KMS-11 (cell line): Measurements from ENCODE around the gene COX19.
"Not testable (repeated sequence)": the region's sequence is repeated elsewhere in the genome, so short reads cannot be mapped to it uniquely, and the experiment has no call there.

Experiments
- H2AFZ ChIP-seq: fragments of 200-600 bp; sonication (generic); 2 replicates; pipeline ENCODE4 v1.6.1; 2016; ENCODE audit warnings: antibody characterized with exemption, mixed run types, low read depth
- H3K27ac ChIP-seq: fragments of 200-600 bp; sonication (generic); 2 replicates; pipeline ENCODE4 v1.6.1; 2016; ENCODE audit warnings: mild to moderate bottlenecking, mixed run types
- H3K27me3 ChIP-seq: fragments of 200-600 bp; sonication (generic); 2 replicates; pipeline ENCODE4 v1.6.1; 2017; ENCODE audit warnings: mild to moderate bottlenecking, low read depth, mixed run types, moderate library complexity; ENCODE audit not compliant: insufficient read depth
- H3K36me3 ChIP-seq: fragments of 200-600 bp; sonication (generic); 2 replicates; pipeline ENCODE4 v1.6.1; 2017; ENCODE audit warnings: mild to moderate bottlenecking, mixed run types; ENCODE audit not compliant: insufficient read depth
- H3K4me1 ChIP-seq: fragments of 200-600 bp; sonication (generic); 2 replicates; pipeline ENCODE4 v1.6.1; 2016; ENCODE audit warnings: mild to moderate bottlenecking, low read depth, mixed run types; ENCODE audit not compliant: poor library complexity, severe bottlenecking
- H3K4me2 ChIP-seq: fragments of 200-600 bp; sonication (generic); 2 replicates; pipeline ENCODE4 v1.7.0; 2016; ENCODE audit warnings: mild to moderate bottlenecking, mixed run types
- H3K4me3 ChIP-seq: fragments of 200-600 bp; sonication (generic); IDR thresholded peaks from 2 replicates; pipeline ENCODE4 v1.6.1; 2017; ENCODE audit warnings: low read depth, low read length, mixed read lengths; ENCODE audit not compliant: insufficient read depth
- H3K79me2 ChIP-seq: fragments of 200-600 bp; sonication (generic); 2 replicates; pipeline ENCODE4 v1.6.1; 2016; ENCODE audit warnings: low read depth, mixed run types; ENCODE audit not compliant: insufficient read depth
- H3K9ac ChIP-seq: fragments of 200-600 bp; sonication (generic); 2 replicates; pipeline ENCODE4 v1.6.1; 2016; ENCODE audit warnings: mild to moderate bottlenecking, mixed run types
- H4K20me1 ChIP-seq: fragments of 200-600 bp; sonication (generic); 2 replicates; pipeline ENCODE4 v1.6.1; 2016; ENCODE audit warnings: mild to moderate bottlenecking, mixed run types; ENCODE audit not compliant: insufficient read depth
- TF ChIP-seq, protein P1 (sequence below): fragments of 200-600 bp; sonication (generic); conservative IDR thresholded peaks from 2 replicates; pipeline ENCODE4 v1.6.1; 2017; ENCODE audit warnings: low read depth, mild to moderate bottlenecking, antibody characterized with exemption, low read length, moderate library complexity, mixed read lengths

Gene COX19

DNA sequence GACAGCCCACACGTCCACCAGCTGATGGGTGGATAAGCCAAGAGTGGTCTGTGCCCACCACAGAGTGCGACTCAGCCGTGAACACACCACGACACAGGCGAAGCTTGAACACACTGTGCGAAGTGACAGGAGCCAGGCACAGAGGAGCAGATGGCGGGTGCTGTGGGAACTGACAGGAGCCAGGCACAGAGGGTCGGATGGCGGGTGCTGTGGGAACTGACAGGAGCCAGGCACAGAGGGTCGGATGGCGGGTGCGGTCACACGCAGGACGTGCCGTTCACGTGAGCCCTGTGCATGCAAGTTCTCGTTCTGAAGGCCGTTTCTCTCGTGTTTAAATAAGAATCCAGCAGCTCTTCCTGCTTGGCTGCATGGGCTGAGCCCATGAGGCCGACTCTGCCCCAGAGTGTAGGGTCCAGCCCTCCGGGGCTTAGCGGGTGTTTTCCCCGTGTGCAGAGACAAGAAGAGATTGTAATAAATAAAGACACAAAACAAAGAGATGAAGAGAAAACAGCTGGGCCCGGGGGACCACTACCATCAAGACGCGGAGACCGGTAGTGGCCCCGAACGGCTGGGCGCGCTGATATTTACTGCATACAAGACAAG is 15.0 kb downstream of the COX19 start:
- H2AFZ ChIP-seq = no peak overlapping the region
- H3K4me2 ChIP-seq = no peak overlapping the region

DNA sequence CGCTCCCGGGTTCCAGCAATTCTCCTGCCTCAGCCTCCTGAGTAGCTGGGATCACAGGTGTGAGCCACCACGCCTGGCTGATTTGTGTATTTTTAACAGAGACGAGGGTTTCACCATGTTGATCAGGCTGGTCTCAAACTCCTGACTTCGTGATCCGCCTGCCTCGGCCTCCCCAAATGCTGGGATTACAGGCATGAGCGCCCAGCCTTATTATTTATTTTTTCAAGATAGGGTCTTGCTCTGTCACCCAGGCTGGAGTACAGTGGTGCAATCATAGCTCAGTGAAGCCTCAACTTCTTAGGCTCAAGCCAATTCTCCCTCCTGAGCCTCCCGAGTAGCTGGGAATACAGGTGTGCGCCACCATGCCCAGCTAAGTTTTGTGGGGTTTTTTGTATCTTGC is 15.6 kb downstream of the COX19 start:
- not testable (repeated sequence) for H2AFZ ChIP-seq, H3K27ac ChIP-seq, H4K20me1 ChIP-seq, H3K9ac ChIP-seq, H3K36me3 ChIP-seq, H3K4me1 ChIP-seq, H3K79me2 ChIP-seq, H3K4me3 ChIP-seq, H3K4me2 ChIP-seq
- peaks cover 36% of the 10 kb centered on the region for H3K27me3 ChIP-seq

More for the DNA sequence above, 15.0 kb downstream of the COX19 start:
- Histone ChIP-seq H3K27ac (no peak overlapping the region), H3K9ac (no peak overlapping the region), H3K4me1 (no peaks in the 10 kb centered on the region), H3K4me3 (no peak overlapping the region), H3K27me3 (peaks cover 36% of the 10 kb centered on the region), H3K36me3 (no peaks in the 10 kb centered on the region), H4K20me1 (no peaks in the 10 kb centered on the region), H3K79me2 (no peaks in the 10 kb centered on the region)
- TF ChIP-seq, protein P1, sequence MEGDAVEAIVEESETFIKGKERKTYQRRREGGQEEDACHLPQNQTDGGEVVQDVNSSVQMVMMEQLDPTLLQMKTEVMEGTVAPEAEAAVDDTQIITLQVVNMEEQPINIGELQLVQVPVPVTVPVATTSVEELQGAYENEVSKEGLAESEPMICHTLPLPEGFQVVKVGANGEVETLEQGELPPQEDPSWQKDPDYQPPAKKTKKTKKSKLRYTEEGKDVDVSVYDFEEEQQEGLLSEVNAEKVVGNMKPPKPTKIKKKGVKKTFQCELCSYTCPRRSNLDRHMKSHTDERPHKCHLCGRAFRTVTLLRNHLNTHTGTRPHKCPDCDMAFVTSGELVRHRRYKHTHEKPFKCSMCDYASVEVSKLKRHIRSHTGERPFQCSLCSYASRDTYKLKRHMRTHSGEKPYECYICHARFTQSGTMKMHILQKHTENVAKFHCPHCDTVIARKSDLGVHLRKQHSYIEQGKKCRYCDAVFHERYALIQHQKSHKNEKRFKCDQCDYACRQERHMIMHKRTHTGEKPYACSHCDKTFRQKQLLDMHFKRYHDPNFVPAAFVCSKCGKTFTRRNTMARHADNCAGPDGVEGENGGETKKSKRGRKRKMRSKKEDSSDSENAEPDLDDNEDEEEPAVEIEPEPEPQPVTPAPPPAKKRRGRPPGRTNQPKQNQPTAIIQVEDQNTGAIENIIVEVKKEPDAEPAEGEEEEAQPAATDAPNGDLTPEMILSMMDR = no peak

DNA sequence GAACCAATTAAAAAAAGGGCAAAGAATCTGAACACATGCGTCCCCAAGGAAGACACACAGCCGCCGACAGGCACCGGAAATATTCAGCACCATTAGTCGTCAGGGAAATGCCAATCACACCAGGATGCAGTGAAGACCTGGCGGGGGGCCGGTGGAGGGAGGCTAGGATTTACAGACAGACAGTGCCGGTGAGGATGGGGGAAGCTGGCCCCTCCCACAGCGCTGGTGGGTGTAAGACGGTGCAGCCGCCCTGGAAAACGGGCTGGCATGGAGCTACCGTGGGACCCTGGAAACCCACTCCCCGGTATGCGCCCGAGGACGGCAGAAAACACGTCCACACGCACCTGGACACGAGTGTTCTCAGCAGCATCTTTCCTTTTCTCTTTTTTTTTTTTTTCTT is 16.1 kb downstream of the COX19 start:
- Histone ChIP-seq H3K27me3 (peaks cover 36% of the 10 kb centered on the region), H3K79me2 (no peaks in the 10 kb centered on the region), H3K4me3 (no peak overlapping the region), H3K27ac (no peak overlapping the region), H3K4me2 (no peak overlapping the region), H3K4me1 (no peaks in the 10 kb centered on the region), H3K36me3 (no peaks in the 10 kb centered on the region), H2AFZ (no peak overlapping the region), H4K20me1 (no peaks in the 10 kb centered on the region), H3K9ac (no peak overlapping the region)
- TF ChIP-seq, protein P1 = no peak

DNA sequence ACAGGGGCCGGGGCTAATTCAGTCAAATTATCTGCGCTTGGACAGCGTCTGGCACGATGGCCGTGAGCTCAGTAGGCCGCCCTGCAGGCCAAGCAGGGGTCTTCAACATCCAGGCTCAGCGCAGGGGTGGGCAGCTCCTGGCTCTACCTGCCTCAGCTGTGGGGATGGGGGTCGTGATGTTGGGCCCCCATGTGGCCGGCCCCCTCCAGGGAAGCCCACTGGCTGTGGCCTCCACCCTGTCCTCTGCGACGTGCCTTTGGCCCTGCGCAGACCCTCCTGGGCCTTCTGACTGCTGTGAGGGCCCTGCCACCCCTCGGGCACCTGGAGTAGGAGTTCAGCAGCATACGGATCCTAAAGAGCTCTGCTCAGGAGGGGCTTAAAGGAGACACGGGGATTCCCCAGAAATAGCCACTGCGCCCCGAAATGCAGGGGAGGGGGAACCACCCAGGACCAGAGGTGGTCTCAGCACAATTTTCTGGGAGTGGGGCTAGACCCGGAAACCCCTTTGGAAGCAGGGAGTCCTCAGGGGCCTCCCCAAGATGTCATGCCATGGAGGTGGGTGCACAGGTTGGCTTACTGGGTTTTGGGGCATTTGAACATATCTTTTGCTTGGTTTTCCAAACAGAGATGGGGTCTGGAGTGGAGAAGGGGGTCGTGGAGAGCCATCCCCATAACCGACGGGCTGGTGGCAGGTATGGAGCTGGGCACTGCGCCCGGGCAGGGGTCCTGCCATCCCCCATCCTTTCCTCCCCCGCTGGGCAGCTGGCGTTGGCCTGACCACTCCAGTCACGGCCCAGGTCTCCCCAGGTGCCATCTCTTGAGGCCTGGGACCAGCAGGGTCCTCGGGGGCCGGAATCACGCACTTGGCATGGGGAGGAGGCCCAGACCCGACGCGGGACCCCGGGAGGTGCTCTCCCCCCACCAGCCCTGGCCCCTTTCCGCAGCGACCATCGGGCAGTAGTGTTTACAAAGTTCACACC is 16.8 kb downstream of the COX19 start:
- Histone ChIP-seq H4K20me1 (no peaks in the 10 kb centered on the region), H3K9ac (no peak overlapping the region), H3K4me3 (no peak overlapping the region), H3K4me2 (no peak overlapping the region), H3K4me1 (no peaks in the 10 kb centered on the region), H3K27ac (no peak overlapping the region), H3K79me2 (no peaks in the 10 kb centered on the region), H2AFZ (no peak overlapping the region), H3K27me3 (peaks cover 36% of the 10 kb centered on the region), H3K36me3 (no peaks in the 10 kb centered on the region)
- TF ChIP-seq, protein P1 = no peak
